NCI-H1092 (cell line): ENCODE data around the gene UBE2J1.
"Not testable (repeated sequence)": the region's sequence is repeated elsewhere in the genome, so short reads cannot be mapped to it uniquely, and the experiment has no call there.

Experiments
- DNase-seq: peaks from one replicate; lab custom pipeline; 2025; lab: John Stamatoyannopoulos, UW

UBE2J1 gene

DNA sequence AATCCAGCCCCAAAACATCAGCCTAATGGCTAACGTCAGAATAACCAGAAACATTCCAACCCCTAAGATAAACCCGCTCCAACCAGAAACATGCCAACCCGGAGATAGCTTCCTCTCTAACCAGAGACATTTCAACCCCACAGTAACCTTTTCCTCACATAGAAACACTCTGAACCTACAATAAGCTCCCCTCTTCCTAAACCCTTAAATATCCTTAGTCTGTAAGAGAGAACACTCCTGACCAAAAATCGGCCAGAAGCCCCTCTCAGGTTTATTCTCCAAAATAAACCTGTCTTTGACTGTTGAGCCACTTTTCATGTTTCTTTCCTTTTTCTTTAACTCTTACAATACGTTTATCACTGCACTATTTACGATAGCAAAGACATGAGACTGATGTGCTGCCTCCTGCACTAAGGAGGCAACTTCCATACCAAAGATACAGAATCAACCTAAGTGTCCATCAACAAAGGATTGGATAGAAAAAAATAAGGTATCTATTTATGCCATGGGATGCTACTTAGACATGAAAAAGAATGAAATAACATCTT, 32.4 kb downstream of the UBE2J1 start:
- no peak for DNase-seq

- no peak for DNase-seq
Observed at GRCh38 chr6:89317067-89317466, 35.5 kb downstream of the UBE2J1 start.

- DNase-seq, result no peak
Observed at GRCh38 chr6:89315249-89315885, 37.2 kb downstream of the UBE2J1 start, which contains the start of gene GABRR2. Gene GABRR2, minus strand, starts transcription at chr6:89315299. Its CDS starts 134 bp downstream, at chr6:89315165.

GRCh38 chr6:89314692-89315091, 37.8 kb downstream of the UBE2J1 start:
- no peak for DNase-seq

- DNase-seq, result no peak
Observed at GRCh38 chr6:89313006-89313405, 39.5 kb downstream of the UBE2J1 start.

GRCh38 chr6:89311853-89312531, 40.5 kb downstream of the UBE2J1 start:
- no peak for DNase-seq

GRCh38 chr6:89311530-89311852, 41.0 kb downstream of the UBE2J1 start:
- DNase-seq, result no peak

GRCh38 chr6:89310929-89311328, 41.6 kb downstream of the UBE2J1 start:
- DNase-seq, result no peak

DNA sequence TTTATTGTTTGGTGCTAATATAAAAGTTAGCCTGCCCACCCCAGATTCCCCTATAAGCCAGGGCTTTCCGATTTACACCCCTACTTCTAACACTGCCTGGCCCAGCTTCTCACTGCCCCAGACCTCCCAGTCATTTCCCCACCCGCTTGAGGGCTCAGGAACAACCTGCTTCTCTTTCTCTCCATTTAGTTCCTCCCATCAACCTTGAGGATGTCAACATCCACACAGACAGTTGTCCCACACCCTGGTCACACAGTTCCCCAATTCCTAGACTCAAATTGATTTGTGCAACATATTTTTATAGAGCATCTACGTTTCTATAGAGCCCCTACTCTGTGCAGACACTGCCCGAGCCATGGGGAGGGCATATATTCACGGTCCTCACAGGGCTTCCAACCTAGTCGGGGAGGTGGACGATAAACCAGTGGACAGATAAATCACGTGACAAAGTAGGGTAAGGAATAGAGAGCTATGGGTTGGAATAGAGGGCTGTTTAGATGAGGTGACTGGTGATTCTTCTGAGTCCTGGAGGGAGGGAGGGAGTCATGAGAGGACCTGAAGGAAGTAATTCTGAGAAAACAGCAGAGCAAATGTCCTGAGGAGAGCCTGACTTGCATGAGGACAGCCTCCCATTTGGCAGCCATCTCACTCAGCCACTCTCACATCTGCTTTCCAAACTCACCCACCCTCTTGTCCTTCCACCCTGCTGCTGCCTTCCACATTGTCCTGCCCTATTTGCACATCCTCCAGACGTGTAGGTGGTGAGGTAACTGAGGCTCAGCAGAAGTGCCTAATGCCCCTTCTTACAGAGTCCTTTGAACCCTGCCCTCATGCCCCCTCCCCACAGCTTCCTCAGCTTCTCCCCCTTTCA, 43.8 kb downstream of the UBE2J1 start:
- DNase-seq, result no peak

- DNase-seq, result not testable (repeated sequence)
Observed at GRCh38 chr6:89304517-89304916, 48.0 kb downstream of the UBE2J1 start.

DNA sequence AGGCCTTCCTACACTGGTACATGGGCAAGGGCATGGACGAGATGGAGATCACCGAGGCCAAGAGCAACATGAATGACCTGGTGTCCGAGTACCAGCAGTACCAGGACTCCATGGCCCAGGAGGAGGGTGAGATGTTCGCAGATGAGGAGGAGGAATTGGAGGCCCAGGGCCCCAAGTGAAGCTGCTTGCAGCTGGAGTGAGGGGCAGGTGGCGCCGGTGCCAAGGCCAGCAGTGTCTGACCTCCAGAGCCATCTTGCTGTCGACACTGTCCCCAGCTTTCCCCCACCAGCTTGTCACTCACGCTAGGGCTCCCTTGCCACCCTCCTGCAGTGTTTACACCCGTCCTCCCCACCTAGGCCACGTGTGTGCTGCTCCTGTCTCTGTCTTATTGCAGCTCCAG, 49.6 kb downstream of the UBE2J1 start:
- no peak for DNase-seq

GRCh38 chr6:89302195-89302770, 50.2 kb downstream of the UBE2J1 start:
- no peak for DNase-seq

- DNase-seq, result no peak
Observed at GRCh38 chr6:89301586-89302194, 50.8 kb downstream of the UBE2J1 start.

GRCh38 chr6:89299466-89299850, 53.1 kb downstream of the UBE2J1 start:
- DNase-seq, result no peak

GRCh38 chr6:89298680-89299465, 53.6 kb downstream of the UBE2J1 start:
- no peak for DNase-seq

- no peak for DNase-seq
Observed at GRCh38 chr6:89297695-89298351, 54.7 kb downstream of the UBE2J1 start.

GRCh38 chr6:89295981-89296380, 56.5 kb downstream of the UBE2J1 start:
- no peak for DNase-seq

DNA sequence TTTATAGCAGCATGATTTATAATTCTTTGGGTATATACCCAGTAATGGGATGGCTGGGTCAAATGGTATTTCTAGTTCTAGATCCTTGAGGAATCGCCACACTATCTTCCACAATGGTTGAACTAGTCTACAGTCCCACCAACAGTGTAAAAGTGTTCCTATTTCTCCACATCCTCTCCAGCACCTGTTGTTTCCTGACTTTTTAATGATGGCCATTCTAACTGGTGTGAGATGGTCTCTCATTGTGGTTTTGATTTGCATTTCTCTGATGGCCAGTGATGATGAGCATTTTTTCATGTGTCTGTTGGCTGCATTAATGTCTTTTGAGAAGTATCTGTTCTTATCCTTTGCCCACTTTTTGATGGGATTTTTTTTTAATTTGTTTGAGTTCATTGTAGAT, 57.4 kb downstream of the UBE2J1 start:
- not testable (repeated sequence) for DNase-seq

DNA sequence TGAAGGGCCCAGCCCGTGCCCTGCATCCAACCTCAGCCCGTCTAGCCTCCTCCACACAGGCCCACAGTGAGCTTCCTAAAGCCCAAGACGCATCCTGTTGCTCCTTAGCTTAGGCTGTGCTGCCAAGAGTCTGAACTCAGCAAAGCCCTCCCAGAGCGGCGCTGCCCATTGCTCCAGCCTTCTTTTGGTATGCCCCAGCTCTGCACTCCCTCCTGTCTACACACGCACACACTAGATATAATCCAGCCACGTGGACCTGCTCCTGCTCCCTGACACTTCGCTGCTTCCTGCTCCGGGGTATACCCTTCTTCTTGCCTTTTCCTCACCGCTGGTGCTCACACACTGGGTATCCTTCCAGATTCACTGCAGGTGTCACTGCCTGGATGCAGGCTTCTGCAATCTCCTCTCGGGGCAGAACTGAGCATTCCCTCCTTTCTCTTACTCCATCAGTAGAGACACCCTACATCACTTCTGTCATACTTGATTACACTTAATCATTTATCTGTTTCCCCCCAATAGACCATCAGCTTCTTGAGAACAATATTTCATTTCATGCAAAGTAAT, 61.2 kb downstream of the UBE2J1 start:
- no peak for DNase-seq
